Heart left ventricle (tissue), 13 donors: Measurements from ENCODE around the gene DNAJC27.

Experiments
- CTCF ChIP-seq, 12 donors: fragments of 200-600 bp; sonication (generic) in 4 of 12; IDR thresholded peaks; one replicate each; pipeline versions ENCODE4 v1.5.0 to v1.8.0; 2018 to 2022; ENCODE audit warnings: antibody characterized with exemption in 12 of 12, mild to moderate bottlenecking in 5 of 12
- POLR2A ChIP-seq, 2 donors: fragments of 450-650 bp; IDR thresholded peaks; one replicate each; pipeline ENCODE4 v1.6.1; 2017; ENCODE audit warnings: antibody characterized with exemption in 2 of 2, mild to moderate bottlenecking in 2 of 2, moderate library complexity in 2 of 2
- donor health status: ischemic (EF 13 %, LVEDD 7.1; RV severe dilation, severe dysfunction).
- donor health status: DM: no; HTN: yes; CAD: no.
- donor health status: DM: no; HTN: no; CAD: no.
- donor health status: ischemic (EF 25% LVEDD 6.9; RV normal size, moderate dysfunction).
- donor health status: ischemic (EF 25% LVEDD 5.7; RV mildly dilated, moderate dysfunction).
- donor health status: ischemic (EF 35%, LVEDD 5.7; RV mildly dilated, moderate dysfunction).
- donor health status: nonischemic (EF 11% LVEDD 7.7; RV severe dilation, severe dysfunction).
- donor health status: DM: yes; HTN: yes; CAD: no.
- donor health status: PGD.
- donor health status: ischemic (EF 29% LVEDD 5.4; RV normal size, mild dysfunction).
- donor health status: nonischemic (EF 23%, LVEDD 6.1; RV moderate dilation, normal function).

- no peak for TF ChIP-seq POLR2A (IDR thresholded peaks at IDR 0.05)
- no peak for TF ChIP-seq CTCF (IDR thresholded peaks at IDR 0.05)
These were observed 6.9 kb upstream of the DNAJC27 start for GRCh38 chr2:24978661-24979060.
